Gastrocnemius medialis (tissue), 4 donors: Measurements from ENCODE around the gene NLGN4Y. TPM values are rescaled to one million over a fixed set of nuclear protein-coding genes. Genes with fewer than 3 reads are reported as not detected.

Experiments used
- ATAC-seq, 2 donors: fragments of 150-250 bp; one replicate each; pipeline ENCODE4 v1.9.1; 2016
- DNase-seq, 2 donors: peaks; one replicate each; pipeline ENCODE4 v3.0.0-alpha.2; 2019
- H3K27ac ChIP-seq, 4 donors: fragments of 200-600 bp; sonication (generic); 1 replicate in 1 of 4; 2 replicates in 3 of 4; pipeline ENCODE4 v1.5.1; 2016 to 2018; ENCODE audit warnings: mild to moderate bottlenecking in 2 of 4, moderate library complexity in 1 of 4
- H3K27me3 ChIP-seq, 3 donors: fragments of 200-600 bp; sonication (generic) in 2 of 3; 1 replicate in 1 of 3; 2 replicates in 2 of 3; pipeline versions ENCODE4 v1.5.1 to v1.6.0; 2016 to 2019; ENCODE audit warnings: mild to moderate bottlenecking in 1 of 3, moderate library complexity in 1 of 3
- H3K36me3 ChIP-seq, 2 donors: fragments of 200-600 bp; sonication (generic) in 1 of 2; one replicate each; pipeline ENCODE4 v1.5.1; 2017 to 2018
- H3K4me1 ChIP-seq, 2 donors: fragments of 200-600 bp; sonication (generic) in 1 of 2; one replicate each; pipeline ENCODE4 v1.5.1; 2016 to 2017; ENCODE audit warnings: mild to moderate bottlenecking in 2 of 2
- H3K4me3 ChIP-seq, 4 donors: fragments of 200-600 bp; sonication (generic) in 3 of 4; 1 replicate in 1 of 4; 2 replicates in 3 of 4; pipeline ENCODE4 v1.5.1; 2016 to 2019; ENCODE audit warnings: mild to moderate bottlenecking in 2 of 4
- H3K9me3 ChIP-seq, 3 donors: fragments of 200-600 bp; sonication (generic) in 2 of 3; 1 replicate in 1 of 3; 2 replicates in 2 of 3; pipeline ENCODE4 v1.5.1; 2016 to 2019
- CTCF ChIP-seq, 5 experiments: fragments of 450-650 bp in 3 of 5; fragments of 200-600 bp in 2 of 5; sonication (generic) in 2 of 5; IDR thresholded peaks in 4 of 5; conservative IDR thresholded peaks in 1 of 5; 1 replicate in 4 of 5; 2 replicates in 1 of 5; pipeline ENCODE4 v1.5.1; 2016 to 2019; ENCODE audit warnings: antibody characterized with exemption in 5 of 5, mild to moderate bottlenecking in 3 of 5, moderate library complexity in 3 of 5
- POLR2A ChIP-seq, 2 donors: fragments of 450-650 bp; IDR thresholded peaks; one replicate each; pipeline ENCODE4 v1.6.1; 2017; ENCODE audit warnings: antibody characterized with exemption in 2 of 2, mild to moderate bottlenecking in 2 of 2, moderate library complexity in 2 of 2
- in situ Hi-C, 4 donors: fragments of 200-750 bp; cut with MboI; loops; one replicate each; pipeline versions ENCODE4 v1.15.0 to v1.8.0; 2017; ENCODE audit warnings: low sequenced_read_pairs in 4 of 4
- intact Hi-C: fragments of 100-400 bp; cut with DNase I; formaldehyde crosslinking; loops from one replicate; pipeline ENCODE4 v1.15.1; 2023; ENCODE audit warnings: low total_unique reads
- total RNA-seq, 4 donors: library from RNA; depleted of rRNA; stranded (reverse); fragments of >200 nt; gene quantifications; one replicate each; pipeline versions ENCODE4 v1.1.0 to v1.2.3, GENCODE V29; 2016

NLGN4Y gene
- total RNA-seq, 4 donors from 2014 or later = 9.6 to 24.3 TPM; not detected in 2

GRCh38 chrY:14778208-14778607 is 253.9 kb downstream of the NLGN4Y start:
- Histone ChIP-seq H3K27me3 (no peaks in the 10 kb centered on the region), H3K9me3 (no peaks in the 10 kb centered on the region), H3K4me1 (no peaks in the 10 kb centered on the region), H3K4me3 (no peak overlapping the region), H3K36me3 (no peaks in the 10 kb centered on the region), H3K27ac (no peak overlapping the region)
- intact Hi-C loops (no loop called here), in situ Hi-C loops (no loop called here)
- ATAC-seq = no peak
- no peak for TF ChIP-seq CTCF (IDR thresholded peaks at IDR 0.05 in 4 of 5, conservative IDR thresholded peaks at IDR 0.05 in 1 of 5)
- TF ChIP-seq POLR2A (IDR thresholded peaks at IDR 0.05) = no peak
- no peak for DNase-seq

- H3K36me3 ChIP-seq = no peaks in the 10 kb centered on the region
- H3K4me1 ChIP-seq = no peaks in the 10 kb centered on the region
- TF ChIP-seq POLR2A (IDR thresholded peaks at IDR 0.05) = no peak
- TF ChIP-seq CTCF (IDR thresholded peaks at IDR 0.05 in 4 of 5, conservative IDR thresholded peaks at IDR 0.05 in 1 of 5) = no peak
- in situ Hi-C loops = no loop called here
- intact Hi-C loops = no loop called here
- no peak overlapping the region for H3K27ac ChIP-seq
- no peaks in the 10 kb centered on the region for H3K9me3 ChIP-seq
- ATAC-seq (no peak), DNase-seq (no peak)
- no peaks in the 10 kb centered on the region for H3K27me3 ChIP-seq
- H3K4me3 ChIP-seq = no peak overlapping the region
Observed at GRCh38 chrY:14793104-14793503, 268.8 kb downstream of the NLGN4Y start.

DNA sequence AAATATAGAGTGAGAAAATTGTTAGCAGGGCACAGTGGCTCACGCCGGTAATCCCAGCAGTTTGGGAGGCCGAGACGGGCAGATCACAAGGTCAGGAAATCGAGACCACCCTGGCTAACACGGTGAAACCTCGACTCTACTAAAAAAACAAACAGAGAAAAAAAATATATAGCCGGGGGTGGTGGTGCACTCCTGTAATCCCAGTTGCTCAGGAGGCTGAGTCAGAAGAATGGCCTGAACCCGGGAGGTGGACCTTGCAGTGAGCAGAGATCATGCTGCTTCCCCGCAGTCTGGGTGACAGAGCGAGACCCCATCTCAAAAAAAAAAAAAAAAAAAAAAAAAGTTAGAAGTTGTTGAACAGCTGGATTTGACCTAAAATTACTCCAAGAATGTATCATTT is 269.3 kb downstream of the NLGN4Y start:
- H3K4me1 ChIP-seq = no peaks in the 10 kb centered on the region
- H3K27ac ChIP-seq = no peak overlapping the region
- TF ChIP-seq POLR2A (IDR thresholded peaks at IDR 0.05) = no peak
- TF ChIP-seq CTCF (IDR thresholded peaks at IDR 0.05 in 4 of 5, conservative IDR thresholded peaks at IDR 0.05 in 1 of 5) = no peak
- intact Hi-C loops = no loop called here
- in situ Hi-C loops = no loop called here
- no peaks in the 10 kb centered on the region for H3K9me3 ChIP-seq
- no peak overlapping the region for H3K4me3 ChIP-seq
- no peaks in the 10 kb centered on the region for H3K27me3 ChIP-seq
- H3K36me3 ChIP-seq = no peaks in the 10 kb centered on the region
- ATAC-seq (no peak), DNase-seq (no peak)

GRCh38 chrY:14798010-14798409 is 273.7 kb downstream of the NLGN4Y start:
- Histone ChIP-seq H3K27me3 (no peaks in the 10 kb centered on the region), H3K27ac (no peak overlapping the region), H3K4me3 (no peak overlapping the region), H3K4me1 (no peaks in the 10 kb centered on the region), H3K9me3 (no peaks in the 10 kb centered on the region), H3K36me3 (no peaks in the 10 kb centered on the region)
- in situ Hi-C loops = no loop called here
- intact Hi-C loops = no loop called here
- ATAC-seq (no peak), DNase-seq (no peak)
- TF ChIP-seq CTCF (IDR thresholded peaks at IDR 0.05 in 4 of 5, conservative IDR thresholded peaks at IDR 0.05 in 1 of 5) (no peak), POLR2A (IDR thresholded peaks at IDR 0.05) (no peak)

DNA sequence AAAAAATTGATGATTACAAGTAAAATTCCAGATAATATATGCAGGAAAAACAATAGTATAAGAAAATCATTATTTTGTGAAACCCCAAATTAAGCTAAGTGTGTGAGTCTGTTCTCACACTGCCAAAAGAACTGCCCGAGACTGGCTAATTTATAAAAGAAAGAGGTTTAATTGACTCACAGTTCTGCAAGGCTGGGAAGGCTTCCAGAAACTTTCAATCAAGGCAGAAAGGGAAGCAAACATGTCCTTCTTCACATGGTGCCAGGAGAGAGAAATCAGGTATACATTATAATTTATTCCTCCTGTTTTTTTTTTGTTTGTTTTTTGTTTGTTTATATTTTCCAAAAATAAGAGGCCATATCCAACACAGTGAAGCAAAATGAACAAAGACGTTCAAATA is 276.8 kb downstream of the NLGN4Y start:
- Histone ChIP-seq H3K27me3 (no peaks in the 10 kb centered on the region), H3K27ac (no peak overlapping the region), H3K4me1 (no peaks in the 10 kb centered on the region), H3K9me3 (no peaks in the 10 kb centered on the region), H3K36me3 (no peaks in the 10 kb centered on the region), H3K4me3 (no peak overlapping the region)
- in situ Hi-C loops = no loop called here
- no peak for DNase-seq
- intact Hi-C loops = no loop called here
- no peak for ATAC-seq
- TF ChIP-seq POLR2A (IDR thresholded peaks at IDR 0.05) (no peak), CTCF (IDR thresholded peaks at IDR 0.05 in 4 of 5, conservative IDR thresholded peaks at IDR 0.05 in 1 of 5) (no peak)
